Measurements from ENCODE around the gene AFDN.

AFDN gene

GRCh38 chr6:167934426-167934864 is 107.7 kb downstream of the AFDN start:
- Histone ChIP-seq H3K9me3 (ENCODE audit: low read length) (no peaks in the 10 kb centered on the region), H3K9ac (ENCODE audit: low read length) (no peak overlapping the region), H3K4me3 (ENCODE audit: low read depth in 1 of 2, low read length in 2 of 2) (no peak overlapping the region), H3K4me1 (ENCODE audit: insufficient read depth, low read length) (no peaks in the 10 kb centered on the region), H3K27ac (ENCODE audit: low read depth, low read length) (no peak overlapping the region), H3K36me3 (ENCODE audit: insufficient read depth, low read length) (peaks cover 6% of the 10 kb centered on the region), H3K27me3 (ENCODE audit: control insufficient read depth in 1 of 2, insufficient read depth in 2 of 2, low read length in 2 of 2) (no peaks in the 10 kb centered on the region)

GRCh38 chr6:167936051-167936450 is 109.3 kb downstream of the AFDN start:
- Histone ChIP-seq H3K9me3 (ENCODE audit: low read length) (no peaks in the 10 kb centered on the region), H3K27ac (ENCODE audit: low read depth, low read length) (no peak overlapping the region), H3K27me3 (ENCODE audit: control insufficient read depth in 1 of 2, insufficient read depth in 2 of 2, low read length in 2 of 2) (no peaks in the 10 kb centered on the region), H3K4me1 (ENCODE audit: insufficient read depth, low read length) (no peaks in the 10 kb centered on the region), H3K9ac (ENCODE audit: low read length) (no peak overlapping the region), H3K4me3 (ENCODE audit: low read depth in 1 of 2, low read length in 2 of 2) (no peak overlapping the region), H3K36me3 (ENCODE audit: insufficient read depth, low read length) (peaks cover 5% of the 10 kb centered on the region)

GRCh38 chr6:167937301-167937700 is 110.6 kb downstream of the AFDN start:
- Histone ChIP-seq H3K36me3 (ENCODE audit: insufficient read depth, low read length) (peaks cover 4% of the 10 kb centered on the region), H3K4me1 (ENCODE audit: insufficient read depth, low read length) (no peaks in the 10 kb centered on the region), H3K27ac (ENCODE audit: low read depth, low read length) (no peak overlapping the region), H3K9ac (ENCODE audit: low read length) (no peak overlapping the region), H3K4me3 (ENCODE audit: low read depth in 1 of 2, low read length in 2 of 2) (no peak overlapping the region), H3K27me3 (ENCODE audit: control insufficient read depth in 1 of 2, insufficient read depth in 2 of 2, low read length in 2 of 2) (no peaks in the 10 kb centered on the region), H3K9me3 (ENCODE audit: low read length) (no peaks in the 10 kb centered on the region)

- Histone ChIP-seq H3K9ac (ENCODE audit: low read length) (no peak overlapping the region), H3K36me3 (ENCODE audit: insufficient read depth, low read length) (no peaks in the 10 kb centered on the region), H3K4me1 (ENCODE audit: insufficient read depth, low read length) (no peaks in the 10 kb centered on the region), H3K27me3 (ENCODE audit: control insufficient read depth in 1 of 2, insufficient read depth in 2 of 2, low read length in 2 of 2) (no peaks in the 10 kb centered on the region), H3K9me3 (ENCODE audit: low read length) (no peaks in the 10 kb centered on the region), H3K4me3 (ENCODE audit: low read depth in 1 of 2, low read length in 2 of 2) (no peak overlapping the region), H3K27ac (ENCODE audit: low read depth, low read length) (no peak overlapping the region)
Measured at GRCh38 chr6:167937948-167938911, 111.5 kb downstream of the AFDN start.

GRCh38 chr6:167941822-167942221 is 115.1 kb downstream of the AFDN start:
- Histone ChIP-seq H3K9ac (ENCODE audit: low read length) (no peak overlapping the region), H3K27me3 (ENCODE audit: control insufficient read depth in 1 of 2, insufficient read depth in 2 of 2, low read length in 2 of 2) (no peaks in the 10 kb centered on the region), H3K9me3 (ENCODE audit: low read length) (no peaks in the 10 kb centered on the region), H3K36me3 (ENCODE audit: insufficient read depth, low read length) (peaks cover 17% of the 10 kb centered on the region), H3K4me3 (ENCODE audit: low read depth in 1 of 2, low read length in 2 of 2) (no peak overlapping the region), H3K4me1 (ENCODE audit: insufficient read depth, low read length) (no peaks in the 10 kb centered on the region), H3K27ac (ENCODE audit: low read depth, low read length) (no peak overlapping the region)

- Histone ChIP-seq H3K36me3 (ENCODE audit: insufficient read depth, low read length) (peaks cover 35% of the 10 kb centered on the region), H3K27me3 (ENCODE audit: control insufficient read depth in 1 of 2, insufficient read depth in 2 of 2, low read length in 2 of 2) (no peaks in the 10 kb centered on the region)
Measured at GRCh38 chr6:167944130-167944529, 117.4 kb downstream of the AFDN start.

GRCh38 chr6:167946007-167946406 is 119.3 kb downstream of the AFDN start:
- no peaks in the 10 kb centered on the region for H3K9me3 ChIP-seq (ENCODE audit: low read length)
- H3K27ac ChIP-seq (ENCODE audit: low read depth, low read length), result no peak overlapping the region
- H3K4me1 ChIP-seq (ENCODE audit: insufficient read depth, low read length), result no peaks in the 10 kb centered on the region
- H3K27me3 ChIP-seq (ENCODE audit: control insufficient read depth in 1 of 2, insufficient read depth in 2 of 2, low read length in 2 of 2), result no peaks in the 10 kb centered on the region
- H3K4me3 ChIP-seq (ENCODE audit: low read depth in 1 of 2, low read length in 2 of 2), result no peak overlapping the region
- H3K36me3 ChIP-seq (ENCODE audit: insufficient read depth, low read length), result peaks cover 50% of the 10 kb centered on the region
- no peak overlapping the region for H3K9ac ChIP-seq (ENCODE audit: low read length)

More at GRCh38 chr6:167944130-167944529, 117.4 kb downstream of the AFDN start:
- no peaks in the 10 kb centered on the region for H3K9me3 ChIP-seq (ENCODE audit: low read length)
- no peak overlapping the region for H3K9ac ChIP-seq (ENCODE audit: low read length)
- no peak overlapping the region for H3K4me3 ChIP-seq (ENCODE audit: low read depth in 1 of 2, low read length in 2 of 2)
- no peaks in the 10 kb centered on the region for H3K4me1 ChIP-seq (ENCODE audit: insufficient read depth, low read length)
- H3K27ac ChIP-seq (ENCODE audit: low read depth, low read length), result no peak overlapping the region

GRCh38 chr6:167946604-167947003 is 119.9 kb downstream of the AFDN start:
- Histone ChIP-seq H3K36me3 (ENCODE audit: insufficient read depth, low read length) (peaks cover 56% of the 10 kb centered on the region), H3K27me3 (ENCODE audit: control insufficient read depth in 1 of 2, insufficient read depth in 2 of 2, low read length in 2 of 2) (no peaks in the 10 kb centered on the region), H3K9me3 (ENCODE audit: low read length) (no peaks in the 10 kb centered on the region)

GRCh38 chr6:167947716-167948115 is 121.0 kb downstream of the AFDN start:
- no peak overlapping the region for H3K27ac ChIP-seq (ENCODE audit: low read depth, low read length)
- no peak overlapping the region for H3K9ac ChIP-seq (ENCODE audit: low read length)
- H3K27me3 ChIP-seq (ENCODE audit: control insufficient read depth in 1 of 2, insufficient read depth in 2 of 2, low read length in 2 of 2), result no peaks in the 10 kb centered on the region
- H3K9me3 ChIP-seq (ENCODE audit: low read length), result no peaks in the 10 kb centered on the region
- no peak overlapping the region for H3K4me3 ChIP-seq (ENCODE audit: low read depth in 1 of 2, low read length in 2 of 2)
- no peaks in the 10 kb centered on the region for H3K4me1 ChIP-seq (ENCODE audit: insufficient read depth, low read length)
- peaks cover 63% of the 10 kb centered on the region for H3K36me3 ChIP-seq (ENCODE audit: insufficient read depth, low read length)

More at GRCh38 chr6:167946604-167947003, 119.9 kb downstream of the AFDN start:
- Histone ChIP-seq H3K27ac (ENCODE audit: low read depth, low read length) (no peak overlapping the region), H3K9ac (ENCODE audit: low read length) (no peak overlapping the region), H3K4me1 (ENCODE audit: insufficient read depth, low read length) (no peaks in the 10 kb centered on the region), H3K4me3 (ENCODE audit: low read depth in 1 of 2, low read length in 2 of 2) (no peak overlapping the region)

GRCh38 chr6:167948716-167949115 is 122.0 kb downstream of the AFDN start:
- Histone ChIP-seq H3K36me3 (ENCODE audit: insufficient read depth, low read length) (peaks cover 65% of the 10 kb centered on the region), H3K4me3 (ENCODE audit: low read depth in 1 of 2, low read length in 2 of 2) (no peak overlapping the region), H3K9ac (ENCODE audit: low read length) (no peak overlapping the region), H3K27ac (ENCODE audit: low read depth, low read length) (no peak overlapping the region), H3K9me3 (ENCODE audit: low read length) (no peaks in the 10 kb centered on the region), H3K27me3 (ENCODE audit: control insufficient read depth in 1 of 2, insufficient read depth in 2 of 2, low read length in 2 of 2) (no peaks in the 10 kb centered on the region), H3K4me1 (ENCODE audit: insufficient read depth, low read length) (no peaks in the 10 kb centered on the region)

- H3K27me3 ChIP-seq (ENCODE audit: control insufficient read depth in 1 of 2, insufficient read depth in 2 of 2, low read length in 2 of 2), result no peaks in the 10 kb centered on the region
- H3K4me1 ChIP-seq (ENCODE audit: insufficient read depth, low read length), result no peaks in the 10 kb centered on the region
- no peaks in the 10 kb centered on the region for H3K9me3 ChIP-seq (ENCODE audit: low read length)
- peaks cover 60% of the 10 kb centered on the region for H3K36me3 ChIP-seq (ENCODE audit: insufficient read depth, low read length)
- no peak overlapping the region for H3K4me3 ChIP-seq (ENCODE audit: low read depth in 1 of 2, low read length in 2 of 2)
- no peak overlapping the region for H3K9ac ChIP-seq (ENCODE audit: low read length)
- no peak overlapping the region for H3K27ac ChIP-seq (ENCODE audit: low read depth, low read length)
Measured at GRCh38 chr6:167949121-167949684, 122.5 kb downstream of the AFDN start.

All from muscle layer of colon (tissue), 2 donors.